ENCODE data around the gene CEP170B.
"Not testable (repeated sequence)": the region's sequence is repeated elsewhere in the genome, so short reads cannot be mapped to it uniquely, and the experiment has no call there.

Gene CEP170B

GRCh38 chr14:104933746-104934733, 69.0 kb downstream of the CEP170B start:
- no peak for DNase-seq

DNA sequence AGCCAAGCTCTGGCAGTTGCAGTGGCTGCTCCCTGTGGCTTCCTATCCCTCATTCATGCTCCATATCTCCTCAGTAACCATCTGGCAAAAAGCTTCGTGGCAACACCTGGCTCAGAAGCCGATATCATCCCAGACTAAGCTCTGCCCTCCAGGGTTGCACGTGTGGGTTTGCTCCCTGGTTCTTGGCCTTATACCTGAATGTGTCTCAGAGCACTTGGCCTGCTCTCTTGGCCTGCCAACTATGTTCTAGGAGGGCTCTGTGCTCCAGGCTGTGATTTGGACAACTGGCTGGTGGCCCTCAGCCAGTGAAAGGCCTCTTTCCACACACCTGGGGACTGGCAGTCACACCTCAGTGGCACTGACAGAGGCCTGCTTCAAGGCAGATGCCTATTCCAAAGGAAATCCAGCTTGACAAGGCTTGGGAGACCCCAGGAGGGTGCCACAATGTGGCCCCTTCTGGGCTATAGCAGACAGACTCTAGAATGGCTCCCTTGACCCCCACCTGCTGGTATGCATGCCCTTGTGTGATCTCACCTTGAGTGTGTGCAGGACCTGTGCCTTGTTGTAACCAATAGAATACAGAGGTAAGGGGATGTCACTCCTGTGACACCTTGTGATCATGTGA, 70.1 kb downstream of the CEP170B start:
- DNase-seq = no peak

DNA sequence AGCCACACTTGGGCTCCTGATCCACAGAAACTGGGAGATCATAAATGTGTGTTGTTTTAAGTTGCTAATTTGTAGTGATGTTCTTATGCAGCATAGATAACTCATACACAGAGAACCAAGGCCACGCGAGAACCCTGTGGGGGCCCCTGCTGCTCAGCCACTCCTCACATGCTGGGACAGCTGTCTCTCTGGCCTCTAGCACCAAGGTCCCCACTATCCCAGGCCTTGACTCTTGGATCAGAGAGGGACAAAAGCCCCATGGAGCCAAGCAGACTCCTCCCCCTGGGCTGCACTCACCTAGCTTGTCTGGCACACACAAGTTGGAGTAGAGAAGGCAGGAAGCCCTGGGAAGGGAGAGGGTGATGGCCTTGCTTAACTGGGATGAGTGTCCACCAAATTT, 70.9 kb downstream of the CEP170B start:
- no peak for DNase-seq

DNA sequence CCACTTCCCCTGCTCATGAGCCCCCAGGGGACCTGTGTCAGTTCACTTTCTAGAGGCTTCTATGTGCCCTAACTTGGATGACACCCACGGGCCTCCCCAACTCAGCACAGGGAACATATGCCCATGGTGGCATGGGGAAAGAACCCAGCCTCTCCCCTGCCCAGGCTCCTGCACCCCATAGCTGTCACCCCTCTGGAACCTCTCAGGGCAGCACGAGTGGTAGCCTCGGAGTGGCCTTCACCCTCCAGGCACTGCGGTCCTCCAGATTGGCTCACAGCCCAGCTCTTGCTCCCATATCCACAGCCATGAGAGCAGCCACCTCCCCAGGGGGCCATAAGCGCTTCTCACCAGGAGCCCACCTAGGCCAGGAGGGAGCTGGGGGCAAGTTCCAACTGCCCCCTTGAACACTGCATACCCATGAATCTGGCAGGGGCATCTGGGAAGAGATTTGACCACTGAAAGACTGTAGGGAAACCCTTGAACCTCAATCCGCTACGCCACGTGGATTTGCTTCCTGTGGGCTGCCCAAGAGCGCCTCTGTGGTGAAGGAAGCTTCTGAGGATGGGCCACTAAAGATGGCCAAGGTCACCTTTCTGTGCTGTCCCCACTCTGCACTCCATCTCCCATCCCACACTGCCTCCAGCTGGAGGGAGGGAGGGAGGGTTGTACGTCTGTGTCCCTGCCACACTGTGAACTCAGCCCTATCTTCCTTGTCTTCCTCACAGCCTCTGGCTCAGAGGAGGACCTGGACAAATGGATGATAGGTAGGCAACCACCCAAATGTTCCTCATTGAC, 71.5 kb downstream of the CEP170B start:
- DNase-seq = no peak

DNA sequence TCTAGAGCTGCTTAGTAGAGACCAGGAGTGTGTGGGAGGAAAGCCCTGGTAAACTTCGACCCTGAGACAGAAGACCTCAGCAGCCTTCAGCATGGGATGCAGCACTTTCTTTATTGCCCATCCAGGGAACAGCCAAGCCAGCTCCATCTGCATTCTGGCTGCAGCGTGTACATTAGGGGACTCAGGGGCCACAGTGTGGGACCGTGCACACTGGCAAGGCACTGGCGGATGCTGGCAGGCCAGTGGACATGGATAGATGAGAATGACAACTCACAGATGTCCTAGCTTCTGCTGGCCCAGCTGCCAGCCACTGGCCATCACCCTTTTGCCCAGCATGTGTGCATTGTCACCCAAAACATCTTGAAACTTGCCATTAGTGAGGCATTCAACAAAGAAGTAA, 72.1 kb downstream of the CEP170B start:
- DNase-seq = no peak

DNA sequence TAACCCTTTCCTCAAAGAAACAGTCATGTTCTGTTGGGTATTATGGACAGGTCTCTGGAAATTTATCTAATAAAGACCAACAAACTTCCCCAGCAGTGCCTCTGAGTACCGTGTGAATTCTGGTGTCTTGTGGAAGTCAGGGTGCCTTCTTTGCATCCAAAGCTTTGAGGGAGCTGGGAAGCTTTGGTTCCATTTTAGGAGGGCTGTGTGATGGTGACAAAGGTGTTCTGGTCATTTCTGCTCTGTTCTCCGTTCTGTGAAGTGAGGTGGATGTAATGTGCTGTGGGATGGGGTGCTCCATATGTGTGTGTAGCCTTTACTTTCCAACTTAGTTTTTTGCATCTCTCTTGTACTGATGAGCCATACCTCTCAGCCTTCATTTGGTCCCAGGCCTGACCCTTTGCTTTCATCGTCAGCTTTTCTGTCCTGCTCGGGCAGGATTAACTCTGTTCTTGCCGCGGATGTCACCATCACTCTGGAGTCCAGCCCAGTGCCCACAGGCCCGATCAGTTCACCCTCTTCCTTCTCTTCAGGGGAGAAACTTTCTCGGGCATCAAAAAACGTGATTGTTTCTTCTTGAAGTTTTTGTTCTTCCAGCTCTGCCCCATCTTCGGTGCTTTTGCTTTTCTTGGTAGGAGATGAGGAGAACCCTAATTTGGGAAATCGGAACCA, 72.8 kb downstream of the CEP170B start:
- DNase-seq = no peak

DNA sequence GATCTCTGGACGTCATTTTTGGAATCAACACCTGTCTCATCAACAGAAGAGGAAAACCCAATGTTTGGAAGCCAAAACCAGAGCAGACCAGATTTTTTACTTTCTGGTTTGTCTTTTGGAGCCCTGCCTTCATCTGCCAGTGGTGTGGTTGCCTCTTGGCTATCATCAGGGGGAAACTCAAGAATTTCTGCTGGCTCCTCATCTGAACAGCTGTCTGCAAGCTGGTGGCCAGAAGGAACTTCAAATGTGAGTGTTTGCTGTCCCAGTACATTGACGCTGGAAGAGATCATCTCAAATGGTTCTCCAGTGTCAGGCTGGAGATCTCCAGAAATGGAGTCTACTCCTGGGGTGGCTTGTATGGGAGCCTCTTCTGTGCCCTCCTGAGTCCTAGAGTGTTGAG, 73.4 kb downstream of the CEP170B start:
- DNase-seq = no peak

GRCh38 chr14:104938960-104939359, 73.9 kb downstream of the CEP170B start:
- no peak for DNase-seq

DNA sequence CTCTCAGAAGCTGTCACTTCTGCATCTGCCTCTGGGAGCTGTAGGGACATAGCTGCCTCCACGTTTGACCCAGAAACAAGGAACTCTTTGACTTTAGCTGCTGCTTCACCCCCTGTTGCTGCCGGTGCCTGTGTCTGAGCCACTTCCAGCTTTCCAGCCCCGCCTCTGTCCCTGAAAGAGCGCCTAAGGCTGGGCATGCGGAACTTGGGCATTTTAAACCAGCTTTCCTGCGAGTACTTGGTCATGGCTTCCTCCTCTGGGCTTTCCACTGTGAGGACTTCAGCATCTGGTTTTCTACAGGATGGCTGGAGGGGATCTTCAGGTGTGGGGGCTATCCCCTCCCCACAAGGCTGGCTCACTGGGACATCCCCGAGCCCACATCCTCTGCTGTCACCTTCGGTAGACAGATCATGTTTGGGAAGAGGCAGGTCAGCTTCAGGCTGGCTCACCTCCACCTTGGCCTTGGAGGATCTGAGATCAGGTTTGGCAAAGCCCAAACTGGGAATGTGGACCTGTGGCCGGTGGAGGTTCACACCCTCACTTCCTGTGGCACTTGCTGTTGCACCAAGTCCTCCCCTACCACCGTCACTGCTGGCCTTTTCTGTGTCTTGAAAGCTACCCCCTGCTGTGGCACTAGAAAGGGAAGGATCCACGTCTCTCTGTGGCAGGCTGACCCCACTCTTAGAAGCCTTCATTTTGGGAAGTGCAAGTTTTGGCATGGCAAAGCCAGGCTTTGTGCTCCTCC, 74.8 kb downstream of the CEP170B start:
- DNase-seq = no peak

DNA sequence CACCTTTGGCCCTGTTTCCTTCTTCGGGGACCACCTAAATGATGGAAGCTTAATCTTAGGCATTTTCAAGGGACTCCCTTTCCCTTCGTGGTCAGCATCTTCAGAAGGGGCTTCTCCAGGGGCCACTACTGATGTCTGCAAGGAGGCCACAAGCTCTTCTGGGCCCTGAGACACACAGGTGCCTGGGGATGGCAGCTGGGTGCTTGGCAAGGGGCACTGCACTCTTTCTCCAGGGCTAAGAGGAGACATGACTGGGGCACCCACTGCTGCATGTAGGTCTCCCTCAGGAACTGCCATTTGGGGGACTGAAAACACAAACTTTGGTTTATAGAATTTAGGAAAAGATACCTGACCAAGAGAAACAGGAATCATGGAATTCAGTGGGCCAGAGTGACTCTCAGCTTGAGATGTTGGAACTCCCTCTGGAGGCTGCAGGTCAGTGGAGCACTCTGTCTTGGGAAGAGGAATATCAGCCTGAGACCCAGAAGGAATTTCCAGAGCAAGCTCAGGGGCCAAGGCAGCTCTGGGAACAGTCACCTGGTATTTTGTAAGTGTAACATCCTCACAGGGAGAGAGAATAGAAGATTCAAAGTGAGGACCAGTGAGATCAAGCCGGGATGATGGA, 75.6 kb downstream of the CEP170B start:
- no peak for DNase-seq

- no peak for DNase-seq
These were observed 76.7 kb downstream of the CEP170B start for GRCh38 chr14:104941508-104942365.

DNA sequence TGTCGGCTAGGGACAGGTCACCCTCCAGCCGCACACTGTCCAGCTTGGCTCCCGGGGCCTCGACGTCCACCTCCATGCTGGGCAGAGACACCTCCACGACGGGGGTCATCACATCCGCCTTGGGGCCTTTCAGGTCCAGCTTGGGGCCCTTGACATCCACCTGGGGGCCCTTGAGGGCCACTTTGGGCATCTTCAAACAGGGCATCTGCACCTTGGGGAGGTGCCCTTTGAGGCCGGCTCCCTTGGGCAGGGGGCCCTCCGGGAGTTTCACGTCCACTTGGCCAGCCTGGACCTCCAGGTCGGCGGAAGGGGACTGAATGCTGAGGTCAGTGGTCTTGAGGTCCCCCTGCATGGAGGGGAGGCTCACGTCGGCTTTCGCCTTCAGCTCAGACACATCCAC, 77.5 kb downstream of the CEP170B start:
- DNase-seq = no peak

DNA sequence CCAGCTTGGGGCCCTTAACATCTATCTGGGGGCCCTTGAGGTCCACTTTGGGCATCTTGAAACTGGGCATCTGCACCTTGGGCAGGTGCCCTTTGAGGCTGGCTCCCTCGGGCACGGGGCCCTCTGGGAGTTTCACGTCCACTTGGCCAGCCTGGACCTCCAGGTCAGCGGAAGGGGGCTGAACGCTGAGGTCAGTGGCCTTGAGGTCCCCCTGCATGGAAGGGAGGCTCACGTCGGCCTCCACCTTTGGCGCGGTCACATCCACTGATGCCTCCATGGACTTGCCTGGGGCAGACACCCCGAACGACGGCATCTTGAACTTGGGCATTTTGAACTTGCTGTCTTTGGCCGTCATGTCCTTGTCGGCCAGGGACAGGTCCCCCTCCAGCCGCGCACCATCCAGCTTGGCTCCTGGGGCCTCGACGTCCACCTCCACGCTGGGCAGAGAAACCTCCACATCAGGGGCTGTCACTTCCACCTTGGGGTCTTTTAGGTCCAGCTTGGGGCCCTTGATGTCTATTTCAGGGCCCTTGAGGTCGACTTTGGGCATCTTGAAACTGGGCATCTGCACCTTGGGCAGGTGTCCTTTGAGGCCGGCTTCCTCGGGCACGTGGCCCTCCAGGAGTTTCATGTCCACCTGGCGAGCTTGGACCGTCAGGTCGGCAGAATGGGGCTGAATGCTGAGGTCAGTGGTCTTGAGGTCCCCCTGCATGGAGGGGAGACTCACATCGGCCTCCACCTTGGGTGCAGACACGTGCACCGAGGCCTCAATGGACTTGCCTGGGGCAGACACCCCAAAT, 78.3 kb downstream of the CEP170B start:
- DNase-seq = not testable (repeated sequence)

DNA sequence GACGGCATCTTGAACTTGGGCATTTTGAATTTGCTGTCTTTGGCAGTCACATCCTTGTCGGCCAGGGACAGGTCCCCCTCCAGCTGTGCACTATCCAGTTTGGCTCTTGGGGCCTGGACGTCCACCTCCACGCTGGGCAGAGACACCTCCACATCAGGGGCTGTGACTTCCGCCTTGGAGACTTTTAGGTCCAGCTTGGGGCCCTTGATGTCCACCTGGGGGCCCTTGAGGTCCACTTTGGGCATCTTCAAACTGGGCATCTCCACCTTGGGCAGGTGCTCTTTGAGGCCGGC, 78.9 kb downstream of the CEP170B start:
- DNase-seq = not testable (repeated sequence)

DNA sequence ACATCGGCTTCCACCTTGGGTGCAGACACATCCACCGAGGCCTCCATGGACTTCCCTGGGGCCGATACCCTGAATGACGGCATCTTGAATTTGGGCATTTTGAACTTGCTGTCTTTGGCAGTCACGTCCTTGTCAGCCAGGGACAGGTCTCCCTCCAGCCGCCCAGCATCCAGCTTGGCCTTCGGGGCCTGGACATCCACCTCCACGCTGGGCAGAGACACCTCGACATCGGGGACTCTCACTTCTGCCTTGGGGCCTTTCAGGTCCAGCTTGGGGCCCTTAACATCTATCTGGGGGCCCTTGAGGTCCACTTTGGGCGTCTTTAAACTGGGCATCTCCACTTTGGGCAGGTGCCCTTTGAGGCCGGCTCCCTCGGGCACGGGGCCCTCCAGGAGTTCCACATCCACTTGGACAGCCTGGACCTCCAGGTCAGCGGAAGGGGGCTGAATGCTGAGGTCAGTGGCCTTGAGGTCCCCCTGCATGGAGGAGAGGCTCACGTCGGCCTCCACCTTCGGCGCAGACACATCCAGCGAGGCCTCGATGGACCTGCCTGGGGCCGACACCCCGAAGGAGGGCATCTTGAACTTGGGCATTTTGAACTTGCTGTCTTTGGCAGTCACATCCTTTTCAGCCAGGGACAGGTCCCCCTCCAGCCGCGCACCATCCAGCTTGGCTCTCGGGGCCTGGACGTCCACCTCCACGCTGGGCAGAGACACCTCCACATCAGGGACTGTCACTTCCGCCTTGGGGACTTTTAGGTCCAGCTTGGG, 79.6 kb downstream of the CEP170B start:
- DNase-seq = not testable (repeated sequence)

GRCh38 chr14:104945266-104945665, 80.2 kb downstream of the CEP170B start:
- DNase-seq = not testable (repeated sequence)
